SK-N-SH (cell line): ENCODE data around the gene SGSM2. TPM values are rescaled to one million over a fixed set of nuclear protein-coding genes. Genes with fewer than 3 reads are reported as not detected.
A peak's percentile ranks its signal among the peaks of the same experiment; 100 is the strongest.

Source experiments
- CTCF ChIA-PET: fragments of 300-600, 350-600 bp; formaldehyde crosslinking; extraction: SDS; loops from one replicate; lab custom pipeline; 2021; lab: Yijun Ruan, JAX
- POLR2A ChIA-PET: fragments of 350-600 bp; sonication (Branson Sonifier 250); formaldehyde crosslinking; extraction: SDS; loops from one replicate; lab custom pipeline; 2020; ENCODE audit warnings: antibody characterized with exemption, inconsistent platforms; lab: Yijun Ruan, JAX
- DNase-seq: peaks from one replicate; pipeline ENCODE4 v3.0.0; 2012
- H2AFZ ChIP-seq: fragments of 200-600 bp; sonication (generic); 2 replicates; pipeline ENCODE4 v1.8.1; 2016; ENCODE audit warnings: antibody characterized with exemption, mild to moderate bottlenecking, low read depth
- H3F3A ChIP-seq: fragments of 200-600 bp; sonication (generic); replicated peaks from 2 replicates; pipeline ENCODE3; 2016; ENCODE audit warnings: antibody characterized with exemption, mild to moderate bottlenecking; ENCODE audit not compliant: insufficient read depth
- H3K27ac ChIP-seq, 2 experiments: fragments of 200-500 bp in 1 of 2; fragments of 200-600 bp in 1 of 2; sonication (Bioruptor generic) in 1 of 2; sonication (generic), shearing (Covaris generic) in 1 of 2; 2 replicates each; pipeline versions ENCODE4 v1.5.1 to v1.6.1; 2014 to 2016; ENCODE audit warnings: low read depth in 2 of 2, inconsistent platforms in 1 of 2, low read length in 1 of 2, mild to moderate bottlenecking in 1 of 2, mixed read lengths in 1 of 2
- H3K27me3 ChIP-seq: fragments of 200-600 bp; sonication (generic), shearing (Covaris generic); 2 replicates; pipeline ENCODE4 v1.6.1; 2016; ENCODE audit warnings: mixed run types; ENCODE audit not compliant: insufficient read depth
- H3K36me3 ChIP-seq, 2 experiments: fragments of 200-500 bp in 1 of 2; fragments of 200-600 bp in 1 of 2; sonication (Bioruptor generic) in 1 of 2; sonication (generic) in 1 of 2; replicated peaks in 1 of 2; 2 replicates each; pipeline versions ENCODE3 to v1.5.1; 2014 to 2016; ENCODE audit warnings: low read length in 1 of 2, mild to moderate bottlenecking in 1 of 2; ENCODE audit not compliant: insufficient read depth in 2 of 2, control insufficient read depth in 1 of 2
- H3K4me1 ChIP-seq, 2 experiments: fragments of 200-500 bp in 1 of 2; fragments of 200-600 bp in 1 of 2; sonication (Bioruptor generic) in 1 of 2; sonication (generic), shearing (Covaris generic) in 1 of 2; 2 replicates each; pipeline versions ENCODE4 v1.5.1 to v1.6.1; 2014 to 2016; ENCODE audit warnings: low read depth in 1 of 2, low read length in 1 of 2, mixed run types in 1 of 2; ENCODE audit not compliant: insufficient read depth in 2 of 2, control insufficient read depth in 1 of 2
- H3K4me2 ChIP-seq: fragments of 200-600 bp; sonication (generic), shearing (Covaris generic); 2 replicates; pipeline ENCODE4 v1.6.1; 2017; ENCODE audit warnings: mixed run types
- H3K4me3 ChIP-seq, 2 experiments: fragments of 200-500 bp in 1 of 2; fragments of 200-600 bp in 1 of 2; sonication (Bioruptor generic) in 1 of 2; sonication (generic), shearing (Covaris generic) in 1 of 2; 2 replicates each; pipeline versions ENCODE4 v1.5.1 to v1.8.1; 2014 to 2016; ENCODE audit warnings: low read depth in 2 of 2, inconsistent platforms in 1 of 2, low read length in 1 of 2, mild to moderate bottlenecking in 1 of 2, mixed read lengths in 1 of 2, moderate library complexity in 1 of 2
- H3K79me2 ChIP-seq: fragments of 200-600 bp; sonication (generic); 2 replicates; pipeline ENCODE4 v1.8.1; 2017; ENCODE audit warnings: mild to moderate bottlenecking; ENCODE audit not compliant: insufficient read depth
- H3K9ac ChIP-seq: fragments of 200-600 bp; sonication (generic); 2 replicates; pipeline ENCODE4 v1.6.1; 2017; ENCODE audit warnings: mixed run types
- H3K9me2 ChIP-seq: fragments of 200-600 bp; sonication (generic); 2 replicates; pipeline ENCODE4 v1.6.1; 2017; ENCODE audit warnings: mixed run types
- H3K9me3 ChIP-seq: fragments of 200-600 bp; sonication (generic); 2 replicates; pipeline ENCODE4 v1.6.1; 2017; ENCODE audit warnings: mixed run types, mild to moderate bottlenecking, moderate library complexity
- H4K20me1 ChIP-seq: fragments of 200-600 bp; sonication (generic); 2 replicates; pipeline ENCODE4 v1.6.1; 2017; ENCODE audit warnings: mild to moderate bottlenecking, mixed run types; ENCODE audit not compliant: insufficient read depth
- CHD2 ChIP-seq: fragments of 150-350 bp; IDR thresholded peaks from 2 replicates; pipeline ENCODE4 v1.6.1; 2018; ENCODE audit warnings: low read length; ENCODE audit not compliant: partially characterized antibody
- ELF1 ChIP-seq: IDR thresholded peaks from 2 replicates; pipeline ENCODE4 v1.4.0; 2012
- FOSL2 ChIP-seq: IDR thresholded peaks from 2 replicates; pipeline ENCODE4 v1.4.0; 2012; ENCODE audit warnings: low read depth, mild to moderate bottlenecking, moderate library complexity, borderline replicate concordance
- GATA2 ChIP-seq: sonication (generic); formaldehyde crosslinking; IDR thresholded peaks from 2 replicates; pipeline ENCODE4 v1.5.0; 2020; ENCODE audit warnings: mild to moderate bottlenecking, missing genetic modification reagents
- JUND ChIP-seq: IDR thresholded peaks from 2 replicates; pipeline ENCODE4 v1.4.0; 2012
- MEF2A ChIP-seq: IDR thresholded peaks from 2 replicates; pipeline ENCODE4 v1.4.0; 2012; ENCODE audit warnings: low read depth, borderline replicate concordance
- MXI1 ChIP-seq: IDR thresholded peaks from 2 replicates; pipeline ENCODE4 v1.6.1; 2012; ENCODE audit warnings: mild to moderate bottlenecking, low read depth, low read length, improper control_type of control experiment
- RAD21 ChIP-seq: IDR thresholded peaks from 2 replicates; pipeline ENCODE4 v1.6.1; 2012; ENCODE audit warnings: mild to moderate bottlenecking, low read length
- RCOR1 ChIP-seq: fragments of 150-350 bp; IDR thresholded peaks from 2 replicates; pipeline ENCODE4 v1.6.1; 2017; ENCODE audit warnings: antibody characterized with exemption, low read length
- RXRA ChIP-seq: IDR thresholded peaks from 2 replicates; pipeline ENCODE4 v1.4.0; 2012; ENCODE audit warnings: low read depth, mild to moderate bottlenecking, borderline replicate concordance
- SIN3A ChIP-seq: IDR thresholded peaks from 2 replicates; pipeline ENCODE4 v1.6.1; 2012; ENCODE audit warnings: low read depth, mild to moderate bottlenecking, low read length, moderate library complexity, borderline replicate concordance
- YY1 ChIP-seq: IDR thresholded peaks from 2 replicates; pipeline ENCODE4 v1.4.0; 2012; ENCODE audit warnings: low read depth, mild to moderate bottlenecking
- WGBS: methylation state at CpG from one replicate; pipeline ENCODE4 v1.1.6; 2017; ENCODE audit warnings: low lambda C conversion rate; 5-methylcytosine and 5-hydroxymethylcytosine counted together
- polyA plus RNA-seq, 3 experiments: library from polyadenylated mRNA; depleted of rRNA; stranded (reverse); fragments of >200 nt; gene quantifications; 2 replicates each; pipeline ENCODE4 v1.2.3, GENCODE V29; 2012
- TF ChIP-seq, protein P1 (sequence below): IDR thresholded peaks from 2 replicates; pipeline ENCODE4; 2012
- TF ChIP-seq, protein P2 (sequence below): fragments of 200-600 bp; sonication (generic); IDR thresholded peaks from 2 replicates; pipeline ENCODE4 v1.6.1; 2017; ENCODE audit warnings: antibody characterized with exemption, mild to moderate bottlenecking, moderate library complexity
- TF ChIP-seq, protein P3 (sequence below): fragments of 150-350 bp; IDR thresholded peaks from 2 replicates; pipeline ENCODE4 v1.6.1; 2016; ENCODE audit warnings: mild to moderate bottlenecking, low read depth, low read length
- TF ChIP-seq, protein P4 (sequence below): IDR thresholded peaks from 2 replicates; pipeline ENCODE4 v1.4.0; 2012; ENCODE audit warnings: low read depth, borderline replicate concordance

The SGSM2 gene
- polyA plus RNA-seq, 1 of the 3 experiments (the other 2 are of a cell fraction) = 85.9 TPM

DNA sequence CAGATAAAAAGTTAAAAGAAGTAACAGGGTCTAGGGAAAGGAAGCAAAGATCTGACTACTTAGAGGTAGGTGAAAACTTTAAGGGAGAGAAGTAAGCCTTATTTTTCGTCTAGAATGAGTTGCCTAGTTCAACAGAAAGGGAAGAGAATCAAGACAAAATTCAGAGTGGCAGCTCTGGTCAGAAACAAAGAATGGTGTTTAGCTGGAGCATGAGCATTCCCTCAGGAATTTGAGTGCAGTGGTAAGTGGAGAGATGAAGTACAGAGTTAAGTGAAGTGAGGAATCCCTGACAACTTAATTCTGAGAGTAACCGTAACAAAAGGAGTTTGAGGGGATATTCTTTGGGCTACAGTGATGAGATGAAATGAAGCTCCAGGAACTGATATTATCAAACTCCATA, 45.2 kb upstream of the SGSM2 start:
- WGBS = 57% methylated on average over 2 of the region's 2 CpGs
- H3K9me2 ChIP-seq = no peaks in the 10 kb centered on the region
- no peaks in the 10 kb centered on the region for H3K27me3 ChIP-seq
- CTCF ChIA-PET = interaction anchor here (1.4 kb wide), 1 partner anchor 9 kb away, joined by 6 read pairs; no protein-coding TSS in a partner anchor
- DNase-seq = no peak
- peaks cover 0 to 10% of the 10 kb centered on the region in 2 experiments; a peak in 1 of 4 replicates for H3K4me1 ChIP-seq
- peak overlapping the region in 1 of 2 experiments; percentile 74; a peak in 2 of 4 replicates for H3K27ac ChIP-seq
- H4K20me1 ChIP-seq = peaks cover 28% of the 10 kb centered on the region
- peaks cover 74% of the 10 kb centered on the region for H3K79me2 ChIP-seq
- no peak overlapping the region for H3K4me3 ChIP-seq
- no peaks in the 10 kb centered on the region for H3K9me3 ChIP-seq
- no peak overlapping the region for H3K9ac ChIP-seq
- POLR2A ChIA-PET = no interaction called here
- no peak overlapping the region for H2AFZ ChIP-seq
- peaks cover 24% of the 10 kb centered on the region for H3F3A ChIP-seq
- TF ChIP-seq RAD21 (no peak), FOSL2 (peak; percentile 21; the same call in 1 of the 2 replicates), CHD2 (no peak), SIN3A (no peak), MEF2A (no peak)
- TF ChIP-seq, protein P1, sequence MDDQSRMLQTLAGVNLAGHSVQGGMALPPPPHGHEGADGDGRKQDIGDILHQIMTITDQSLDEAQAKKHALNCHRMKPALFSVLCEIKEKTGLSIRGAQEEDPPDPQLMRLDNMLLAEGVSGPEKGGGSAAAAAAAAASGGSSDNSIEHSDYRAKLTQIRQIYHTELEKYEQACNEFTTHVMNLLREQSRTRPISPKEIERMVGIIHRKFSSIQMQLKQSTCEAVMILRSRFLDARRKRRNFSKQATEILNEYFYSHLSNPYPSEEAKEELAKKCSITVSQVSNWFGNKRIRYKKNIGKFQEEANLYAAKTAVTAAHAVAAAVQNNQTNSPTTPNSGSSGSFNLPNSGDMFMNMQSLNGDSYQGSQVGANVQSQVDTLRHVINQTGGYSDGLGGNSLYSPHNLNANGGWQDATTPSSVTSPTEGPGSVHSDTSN = peak; percentile 62
- peaks cover 47 to 62% of the 10 kb centered on the region in 2 experiments for H3K36me3 ChIP-seq
- peak overlapping the region; percentile 14; the same call in 1 of the 2 replicates for H3K4me2 ChIP-seq

DNA sequence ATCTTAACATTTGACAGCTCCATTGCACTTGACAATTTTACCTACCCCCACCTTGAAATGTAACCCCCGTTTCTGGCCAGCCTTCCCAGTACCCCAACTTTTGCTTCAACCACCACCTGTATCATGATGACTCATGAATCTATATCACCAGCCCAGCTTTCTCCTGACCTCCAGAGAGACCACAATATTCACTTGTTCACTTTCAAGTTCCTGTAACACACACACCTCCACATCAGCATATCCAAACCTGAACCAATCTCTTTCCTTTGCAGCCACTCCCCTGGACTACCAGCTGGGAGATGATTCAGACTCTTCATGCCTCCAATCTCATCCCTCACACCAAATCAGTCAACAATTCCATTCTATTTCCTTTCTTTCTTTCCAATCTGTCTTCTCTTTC, 41.7 kb upstream of the SGSM2 start:
- ChIA-PET POLR2A (no interaction called here), CTCF (interaction anchor here (0.5 to 1.4 kb wide), 2 partner anchors 51 to 127 kb away, joined by 3 to 5 read pairs; no protein-coding TSS in a partner anchor)
- H3K27ac ChIP-seq = no peak overlapping the region
- H3K79me2 ChIP-seq = peaks cover 79% of the 10 kb centered on the region
- H2AFZ ChIP-seq = no peak overlapping the region
- DNase-seq = no peak
- H3K9me2 ChIP-seq = no peaks in the 10 kb centered on the region
- no peak overlapping the region for H3K9ac ChIP-seq
- H3K4me3 ChIP-seq = no peak overlapping the region
- H3K4me2 ChIP-seq = no peak overlapping the region
- H4K20me1 ChIP-seq = peaks cover 44% of the 10 kb centered on the region
- TF ChIP-seq ELF1 = no peak
- no peak for TF ChIP-seq RAD21
- TF ChIP-seq JUND = no peak
- no peak for TF ChIP-seq RXRA
- TF ChIP-seq, protein P2, sequence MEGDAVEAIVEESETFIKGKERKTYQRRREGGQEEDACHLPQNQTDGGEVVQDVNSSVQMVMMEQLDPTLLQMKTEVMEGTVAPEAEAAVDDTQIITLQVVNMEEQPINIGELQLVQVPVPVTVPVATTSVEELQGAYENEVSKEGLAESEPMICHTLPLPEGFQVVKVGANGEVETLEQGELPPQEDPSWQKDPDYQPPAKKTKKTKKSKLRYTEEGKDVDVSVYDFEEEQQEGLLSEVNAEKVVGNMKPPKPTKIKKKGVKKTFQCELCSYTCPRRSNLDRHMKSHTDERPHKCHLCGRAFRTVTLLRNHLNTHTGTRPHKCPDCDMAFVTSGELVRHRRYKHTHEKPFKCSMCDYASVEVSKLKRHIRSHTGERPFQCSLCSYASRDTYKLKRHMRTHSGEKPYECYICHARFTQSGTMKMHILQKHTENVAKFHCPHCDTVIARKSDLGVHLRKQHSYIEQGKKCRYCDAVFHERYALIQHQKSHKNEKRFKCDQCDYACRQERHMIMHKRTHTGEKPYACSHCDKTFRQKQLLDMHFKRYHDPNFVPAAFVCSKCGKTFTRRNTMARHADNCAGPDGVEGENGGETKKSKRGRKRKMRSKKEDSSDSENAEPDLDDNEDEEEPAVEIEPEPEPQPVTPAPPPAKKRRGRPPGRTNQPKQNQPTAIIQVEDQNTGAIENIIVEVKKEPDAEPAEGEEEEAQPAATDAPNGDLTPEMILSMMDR = no peak
- TF ChIP-seq, protein P3, sequence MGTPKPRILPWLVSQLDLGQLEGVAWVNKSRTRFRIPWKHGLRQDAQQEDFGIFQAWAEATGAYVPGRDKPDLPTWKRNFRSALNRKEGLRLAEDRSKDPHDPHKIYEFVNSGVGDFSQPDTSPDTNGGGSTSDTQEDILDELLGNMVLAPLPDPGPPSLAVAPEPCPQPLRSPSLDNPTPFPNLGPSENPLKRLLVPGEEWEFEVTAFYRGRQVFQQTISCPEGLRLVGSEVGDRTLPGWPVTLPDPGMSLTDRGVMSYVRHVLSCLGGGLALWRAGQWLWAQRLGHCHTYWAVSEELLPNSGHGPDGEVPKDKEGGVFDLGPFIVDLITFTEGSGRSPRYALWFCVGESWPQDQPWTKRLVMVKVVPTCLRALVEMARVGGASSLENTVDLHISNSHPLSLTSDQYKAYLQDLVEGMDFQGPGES = no peak
- TF ChIP-seq, protein P4, sequence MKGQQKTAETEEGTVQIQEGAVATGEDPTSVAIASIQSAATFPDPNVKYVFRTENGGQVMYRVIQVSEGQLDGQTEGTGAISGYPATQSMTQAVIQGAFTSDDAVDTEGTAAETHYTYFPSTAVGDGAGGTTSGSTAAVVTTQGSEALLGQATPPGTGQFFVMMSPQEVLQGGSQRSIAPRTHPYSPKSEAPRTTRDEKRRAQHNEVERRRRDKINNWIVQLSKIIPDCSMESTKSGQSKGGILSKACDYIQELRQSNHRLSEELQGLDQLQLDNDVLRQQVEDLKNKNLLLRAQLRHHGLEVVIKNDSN = no peak
- TF ChIP-seq YY1 = no peak
- no peak for TF ChIP-seq RCOR1
- TF ChIP-seq MXI1 = no peak
- no peak for TF ChIP-seq CHD2
- no peak for TF ChIP-seq GATA2 (CRISPR knock-in tag)
- 91% methylated on average over 1 of the region's 1 CpG for WGBS
- peaks cover 0 to 10% of the 10 kb centered on the region in 2 experiments; a peak in 1 of 4 replicates for H3K4me1 ChIP-seq
- H3K9me3 ChIP-seq = no peaks in the 10 kb centered on the region
- H3K27me3 ChIP-seq = no peaks in the 10 kb centered on the region
- peaks cover 20% of the 10 kb centered on the region for H3F3A ChIP-seq
- peaks cover 56 to 67% of the 10 kb centered on the region in 2 experiments for H3K36me3 ChIP-seq
